ENCODE results near the gene CHAT.

GRCh38 chr10:49633327-49634068 is 19.7 kb downstream of the CHAT start:
- TF ChIP-seq CTCF (IDR thresholded peaks at IDR 0.05) (no peak), POLR2A (IDR thresholded peaks at IDR 0.05) (no peak)
